Epithelial cell of proximal tubule (primary cell): Measurements from ENCODE around the gene TNFAIP2. TPM values are rescaled to one million over a fixed set of nuclear protein-coding genes. Genes with fewer than 3 reads are reported as not detected.

Source experiments
- DNase-seq: peaks from one replicate; pipeline ENCODE4 v3.0.0-alpha.2; 2011; ENCODE audit warnings: low read depth
- H3K4me3 ChIP-seq: 2 replicates; pipeline ENCODE4 v1.5.1; 2011; ENCODE audit warnings: low read depth, mild to moderate bottlenecking, low read length
- total RNA-seq: library from RNA; depleted of rRNA; stranded (reverse); fragments of >200 nt; gene quantifications from 2 replicates; pipeline ENCODE4 v1.2.3, GENCODE V29; 2015
- TF ChIP-seq, protein P1 (sequence below): conservative IDR thresholded peaks from 2 replicates; pipeline ENCODE4 v1.5.1; 2012; ENCODE audit warnings: low read depth, mild to moderate bottlenecking, low read length

TNFAIP2 gene
- total RNA-seq, 1 donor from 2014 or later: 155 TPM

DNA sequence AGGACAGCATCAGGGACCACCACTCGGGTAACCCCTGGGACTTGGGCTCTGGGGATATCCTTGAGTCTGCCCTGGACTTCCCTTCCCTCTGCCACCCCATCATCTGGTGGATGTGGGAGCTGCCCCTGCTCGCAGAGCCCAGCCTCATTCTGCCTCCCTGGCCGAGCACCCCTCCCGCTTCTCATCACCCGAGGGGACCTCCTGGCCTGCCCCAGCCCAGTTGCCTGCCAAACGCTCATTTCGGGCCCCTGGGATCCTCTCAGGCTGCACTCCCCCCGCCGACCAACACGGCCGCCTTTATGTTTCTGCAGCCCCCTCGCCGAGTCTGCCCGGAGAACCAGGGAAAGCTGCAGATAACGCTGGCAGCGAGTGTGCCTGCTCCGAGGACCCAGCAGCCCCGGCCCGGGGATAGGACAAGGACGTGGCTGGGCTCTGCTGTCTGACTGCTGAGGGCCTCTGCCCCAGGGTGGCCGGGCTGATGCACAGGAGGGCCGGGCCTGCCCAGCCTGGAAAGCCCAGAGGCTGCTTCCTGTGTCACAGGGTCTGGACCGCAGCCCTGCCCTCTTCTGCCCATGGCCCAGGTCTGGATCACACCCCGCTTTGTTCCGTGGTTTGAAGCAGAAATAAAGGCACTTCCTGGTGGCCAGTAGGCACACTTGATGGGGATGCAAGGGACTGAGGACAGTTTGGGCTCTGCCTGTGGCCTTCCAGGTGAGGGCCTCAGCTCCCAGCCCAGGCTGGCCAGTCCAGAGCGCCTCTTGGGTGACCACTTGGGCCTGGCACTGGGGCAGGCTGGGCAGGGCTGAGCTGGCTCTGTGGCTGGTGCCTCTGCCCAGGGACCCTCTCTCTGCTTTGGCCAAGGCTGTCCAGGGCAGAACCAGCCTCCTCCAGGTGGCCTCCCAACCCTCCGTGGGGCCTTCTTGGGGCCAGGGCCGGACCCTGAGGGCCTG is 33.6 kb upstream of the TNFAIP2 start:
- DNase-seq: no peak
- TF ChIP-seq, protein P1, sequence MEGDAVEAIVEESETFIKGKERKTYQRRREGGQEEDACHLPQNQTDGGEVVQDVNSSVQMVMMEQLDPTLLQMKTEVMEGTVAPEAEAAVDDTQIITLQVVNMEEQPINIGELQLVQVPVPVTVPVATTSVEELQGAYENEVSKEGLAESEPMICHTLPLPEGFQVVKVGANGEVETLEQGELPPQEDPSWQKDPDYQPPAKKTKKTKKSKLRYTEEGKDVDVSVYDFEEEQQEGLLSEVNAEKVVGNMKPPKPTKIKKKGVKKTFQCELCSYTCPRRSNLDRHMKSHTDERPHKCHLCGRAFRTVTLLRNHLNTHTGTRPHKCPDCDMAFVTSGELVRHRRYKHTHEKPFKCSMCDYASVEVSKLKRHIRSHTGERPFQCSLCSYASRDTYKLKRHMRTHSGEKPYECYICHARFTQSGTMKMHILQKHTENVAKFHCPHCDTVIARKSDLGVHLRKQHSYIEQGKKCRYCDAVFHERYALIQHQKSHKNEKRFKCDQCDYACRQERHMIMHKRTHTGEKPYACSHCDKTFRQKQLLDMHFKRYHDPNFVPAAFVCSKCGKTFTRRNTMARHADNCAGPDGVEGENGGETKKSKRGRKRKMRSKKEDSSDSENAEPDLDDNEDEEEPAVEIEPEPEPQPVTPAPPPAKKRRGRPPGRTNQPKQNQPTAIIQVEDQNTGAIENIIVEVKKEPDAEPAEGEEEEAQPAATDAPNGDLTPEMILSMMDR: no peak
- H3K4me3 ChIP-seq: no peak overlapping the region

- H3K4me3 ChIP-seq: no peak overlapping the region
- TF ChIP-seq, protein P1: no peak
- no peak for DNase-seq
Observed at GRCh38 chr14:103090481-103091020, 32.7 kb upstream of the TNFAIP2 start.

GRCh38 chr14:103091041-103091882 is 32.0 kb upstream of the TNFAIP2 start:
- TF ChIP-seq, protein P1: peak; percentile 34
- DNase-seq: no peak

GRCh38 chr14:103091883-103092222 is 31.4 kb upstream of the TNFAIP2 start:
- peak overlapping the region; percentile 42 for H3K4me3 ChIP-seq
- no peak for DNase-seq
- TF ChIP-seq, protein P1: no peak

More at GRCh38 chr14:103091041-103091882, 32.0 kb upstream of the TNFAIP2 start:
- peak overlapping the region; percentile 42 for H3K4me3 ChIP-seq

GRCh38 chr14:103093856-103094405 is 29.3 kb upstream of the TNFAIP2 start:
- H3K4me3 ChIP-seq: no peak overlapping the region
- no peak for DNase-seq
- TF ChIP-seq, protein P1: no peak

DNA sequence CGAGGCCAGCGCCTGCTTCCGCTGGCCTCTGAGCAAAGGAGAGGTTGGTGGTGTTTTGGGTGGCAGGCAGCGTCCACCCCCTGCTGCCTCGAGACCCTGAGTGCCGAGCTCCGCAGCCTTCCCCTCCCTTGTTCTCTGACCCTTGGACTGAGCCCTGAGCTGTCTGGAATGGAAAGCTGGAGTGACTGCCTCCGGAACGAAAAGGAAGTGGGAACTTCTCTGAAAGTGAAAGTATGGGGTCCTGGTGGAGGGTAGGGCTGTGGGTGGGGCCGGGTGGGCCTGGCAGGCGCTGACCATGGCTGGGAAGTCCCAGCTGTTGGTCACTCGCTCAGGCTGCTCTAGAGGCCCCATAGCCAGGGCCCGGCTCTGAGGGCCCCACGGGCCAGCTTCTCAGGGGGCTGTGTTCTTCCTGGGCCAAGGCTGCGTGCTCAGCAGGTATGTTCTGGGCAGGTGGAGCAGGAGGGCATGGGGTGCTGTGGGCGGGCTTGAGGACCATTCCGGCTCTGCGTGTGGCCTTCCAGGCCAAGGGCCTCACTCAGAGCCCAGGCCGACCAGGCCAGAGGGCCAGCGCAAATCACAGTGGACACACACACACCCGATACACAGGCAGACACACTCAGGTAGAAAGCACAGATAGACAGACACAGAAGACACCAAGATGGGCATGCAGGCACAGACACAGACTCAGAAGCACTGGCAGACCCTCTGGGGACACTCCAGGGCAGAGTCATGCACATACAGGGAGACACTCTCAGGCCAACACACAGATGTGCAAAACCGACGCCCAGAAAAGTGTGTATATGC is 28.7 kb upstream of the TNFAIP2 start, which contains the start of gene EXOC3L4:
EXOC3L4 (plus strand) TSS at position 320 of the 804 bp plus-strand sequence. CDS start 5,495 bp downstream, outside the sequence.
- no peak for DNase-seq
- peak within 1 kb of the TSS; percentile 51 for H3K4me3 ChIP-seq
- TF ChIP-seq, protein P1: no peak
